Parathyroid adenoma (tissue), 2 donors: ENCODE data around the gene JAG2.

ENCODE experiments used
- H2AFZ ChIP-seq: fragments of 300-600 bp; sonication (generic); one replicate; pipeline ENCODE4 v1.7.0; 2017; ENCODE audit warnings: antibody characterized with exemption, mild to moderate bottlenecking
- H3K27ac ChIP-seq: fragments of 300-600 bp; sonication (generic); one replicate; pipeline ENCODE4 v1.7.0; 2017
- H3K27me3 ChIP-seq: fragments of 300-600 bp; sonication (generic); one replicate; pipeline ENCODE4 v1.7.0; 2017; ENCODE audit warnings: low read length; ENCODE audit not compliant: control insufficient read depth, insufficient read depth
- H3K36me3 ChIP-seq: fragments of 300-600 bp; sonication (generic); one replicate; pipeline ENCODE4 v1.7.0; 2017; ENCODE audit warnings: low read length; ENCODE audit not compliant: control insufficient read depth, insufficient read depth
- H3K4me1 ChIP-seq: fragments of 300-600 bp; sonication (generic); one replicate; pipeline ENCODE4 v1.7.0; 2017; ENCODE audit warnings: control low read depth
- H3K4me2 ChIP-seq: fragments of 300-600 bp; sonication (generic); one replicate; pipeline ENCODE4 v1.7.0; 2017; ENCODE audit warnings: low read length
- H3K4me3 ChIP-seq: fragments of 300-600 bp; sonication (generic); one replicate; pipeline ENCODE4 v1.7.0; 2017; ENCODE audit warnings: low read depth, low read length
- H3K79me2 ChIP-seq: fragments of 300-600 bp; sonication (generic); one replicate; pipeline ENCODE4 v1.7.0; 2017; ENCODE audit warnings: control low read depth
- H3K9ac ChIP-seq: fragments of 300-600 bp; sonication (generic); one replicate; pipeline ENCODE4 v1.7.0; 2017; ENCODE audit warnings: mild to moderate bottlenecking
- H3K9me3 ChIP-seq: fragments of 300-600 bp; sonication (generic); one replicate; pipeline ENCODE4 v1.7.0; 2017; ENCODE audit warnings: low read length; ENCODE audit not compliant: control insufficient read depth
- TF ChIP-seq, protein P1 (sequence below): fragments of 300-600 bp; sonication (generic); IDR thresholded peaks from one replicate; pipeline ENCODE4 v1.7.0; 2017; ENCODE audit warnings: antibody characterized with exemption, mild to moderate bottlenecking
- donor health status: primary hyperparathyroidism.

The JAG2 gene

DNA sequence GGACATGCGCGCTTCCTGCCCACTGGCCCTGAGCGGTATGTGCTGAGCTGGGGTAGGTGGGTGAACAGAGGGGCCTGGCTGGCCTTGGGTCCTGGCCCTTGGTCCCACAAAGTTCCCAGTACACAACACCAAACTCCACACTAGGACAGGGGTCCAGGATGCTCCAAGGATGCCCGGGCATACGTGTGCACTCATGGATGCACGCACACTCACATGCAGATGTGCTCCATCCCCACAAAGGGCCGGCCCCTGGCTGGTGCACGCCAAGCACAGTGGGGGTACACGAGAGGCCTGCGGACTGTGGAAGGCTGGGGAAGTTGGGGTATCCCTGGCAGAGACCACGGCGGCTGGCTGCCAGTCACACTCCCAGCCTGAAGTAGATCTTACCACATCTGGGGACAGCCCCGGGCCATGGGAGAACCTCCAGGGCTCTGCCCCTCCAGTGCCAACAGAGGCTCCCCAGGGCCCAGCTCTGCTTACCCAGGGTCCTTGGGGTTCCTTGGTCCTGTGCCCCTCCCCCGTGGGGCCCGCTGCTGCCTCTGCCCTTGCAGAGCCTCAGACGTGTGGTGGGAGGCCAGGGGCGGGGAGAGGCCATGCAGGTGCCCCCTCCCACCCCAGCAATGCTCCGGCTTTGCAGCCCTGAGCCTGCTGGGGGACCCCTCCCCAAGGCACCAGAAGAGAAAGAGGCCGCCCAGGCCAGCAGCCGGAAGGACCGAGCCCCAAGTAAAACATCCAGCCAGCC, 36.5 kb upstream of the JAG2 start:
- no peak overlapping the region for H3K9ac ChIP-seq
- peaks cover 29% of the 10 kb centered on the region for H3K4me1 ChIP-seq
- TF ChIP-seq, protein P1, sequence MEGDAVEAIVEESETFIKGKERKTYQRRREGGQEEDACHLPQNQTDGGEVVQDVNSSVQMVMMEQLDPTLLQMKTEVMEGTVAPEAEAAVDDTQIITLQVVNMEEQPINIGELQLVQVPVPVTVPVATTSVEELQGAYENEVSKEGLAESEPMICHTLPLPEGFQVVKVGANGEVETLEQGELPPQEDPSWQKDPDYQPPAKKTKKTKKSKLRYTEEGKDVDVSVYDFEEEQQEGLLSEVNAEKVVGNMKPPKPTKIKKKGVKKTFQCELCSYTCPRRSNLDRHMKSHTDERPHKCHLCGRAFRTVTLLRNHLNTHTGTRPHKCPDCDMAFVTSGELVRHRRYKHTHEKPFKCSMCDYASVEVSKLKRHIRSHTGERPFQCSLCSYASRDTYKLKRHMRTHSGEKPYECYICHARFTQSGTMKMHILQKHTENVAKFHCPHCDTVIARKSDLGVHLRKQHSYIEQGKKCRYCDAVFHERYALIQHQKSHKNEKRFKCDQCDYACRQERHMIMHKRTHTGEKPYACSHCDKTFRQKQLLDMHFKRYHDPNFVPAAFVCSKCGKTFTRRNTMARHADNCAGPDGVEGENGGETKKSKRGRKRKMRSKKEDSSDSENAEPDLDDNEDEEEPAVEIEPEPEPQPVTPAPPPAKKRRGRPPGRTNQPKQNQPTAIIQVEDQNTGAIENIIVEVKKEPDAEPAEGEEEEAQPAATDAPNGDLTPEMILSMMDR, result no peak
- H3K36me3 ChIP-seq, result no peaks in the 10 kb centered on the region
- H3K79me2 ChIP-seq, result no peaks in the 10 kb centered on the region
- H3K4me3 ChIP-seq, result no peak overlapping the region
- H2AFZ ChIP-seq, result no peak overlapping the region
- no peak overlapping the region for H3K27ac ChIP-seq
- H3K4me2 ChIP-seq, result peak overlapping the region; percentile 3
- H3K9me3 ChIP-seq, result no peaks in the 10 kb centered on the region
- H3K27me3 ChIP-seq, result no peaks in the 10 kb centered on the region

DNA sequence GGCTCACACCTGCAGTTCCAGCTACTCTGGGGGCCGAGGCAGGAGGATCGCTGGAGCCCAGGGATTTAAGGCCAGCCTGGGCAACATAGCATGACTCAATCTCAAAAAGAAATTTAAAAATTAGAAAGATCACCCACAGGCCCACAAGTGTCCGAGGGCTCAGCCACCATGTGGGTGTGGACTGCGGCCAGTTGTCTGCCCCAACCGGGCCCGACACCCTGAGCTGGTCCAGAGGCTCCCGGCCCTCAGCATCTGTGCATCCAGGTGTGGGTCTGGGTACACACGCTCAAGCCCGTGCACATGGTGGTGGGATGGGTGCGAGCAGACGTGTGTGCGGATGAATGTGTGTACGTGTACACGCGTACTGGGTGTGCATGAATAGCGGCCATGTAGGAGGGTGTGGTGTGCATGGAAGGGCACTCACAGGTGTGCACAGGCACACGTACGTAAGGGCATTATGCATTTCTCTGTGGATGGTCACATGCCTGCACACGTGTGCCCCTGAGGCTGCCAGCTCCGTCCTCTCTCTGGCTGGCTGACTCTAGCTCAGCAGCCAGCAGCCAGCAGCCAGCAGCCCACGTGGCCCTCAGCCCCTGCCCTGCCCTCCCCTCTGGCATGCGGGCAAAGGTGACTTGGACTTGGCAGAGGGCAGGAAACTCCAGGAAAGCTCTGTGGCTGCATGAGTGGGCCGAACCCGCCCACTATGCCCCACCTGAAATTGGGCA, 35.8 kb upstream of the JAG2 start:
- H3K27ac ChIP-seq, result no peak overlapping the region

DNA sequence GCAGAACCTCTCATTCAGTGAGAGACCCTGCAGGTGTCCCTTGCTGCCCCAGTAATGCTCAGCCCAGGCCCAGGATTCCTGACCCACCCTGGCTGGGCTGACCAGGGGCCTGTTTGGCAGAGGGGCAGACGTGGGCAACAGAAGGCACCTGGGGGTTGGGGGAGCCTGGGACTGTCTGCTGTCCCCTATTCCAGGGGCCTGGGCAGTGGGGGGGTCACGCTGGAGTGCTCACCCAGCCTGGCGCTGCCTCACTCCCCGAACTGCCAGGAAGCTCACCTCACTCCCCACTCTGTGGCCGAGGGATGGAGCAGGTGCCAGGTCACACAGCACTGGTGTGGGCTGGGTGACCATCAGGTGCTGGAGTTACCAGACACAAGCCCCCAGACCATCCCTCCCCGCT, 35.1 kb upstream of the JAG2 start:
- no peak overlapping the region for H3K4me3 ChIP-seq
- no peak overlapping the region for H3K9ac ChIP-seq
- no peaks in the 10 kb centered on the region for H3K9me3 ChIP-seq
- H3K79me2 ChIP-seq, result no peaks in the 10 kb centered on the region
- H3K27ac ChIP-seq, result no peak overlapping the region
- TF ChIP-seq, protein P1, result no peak
- no peak overlapping the region for H3K4me2 ChIP-seq
- no peak overlapping the region for H2AFZ ChIP-seq
- peaks cover 29% of the 10 kb centered on the region for H3K4me1 ChIP-seq
- H3K27me3 ChIP-seq, result no peaks in the 10 kb centered on the region
- no peaks in the 10 kb centered on the region for H3K36me3 ChIP-seq

More for the DNA sequence above, 35.8 kb upstream of the JAG2 start:
- H2AFZ ChIP-seq, result no peak overlapping the region
- no peak overlapping the region for H3K9ac ChIP-seq
- H3K4me1 ChIP-seq, result peaks cover 29% of the 10 kb centered on the region
- H3K4me3 ChIP-seq, result no peak overlapping the region
- no peaks in the 10 kb centered on the region for H3K36me3 ChIP-seq
- H3K27me3 ChIP-seq, result no peaks in the 10 kb centered on the region
- no peaks in the 10 kb centered on the region for H3K79me2 ChIP-seq
- TF ChIP-seq, protein P1, result no peak
- peak overlapping the region; percentile 44 for H3K4me2 ChIP-seq
- no peaks in the 10 kb centered on the region for H3K9me3 ChIP-seq

DNA sequence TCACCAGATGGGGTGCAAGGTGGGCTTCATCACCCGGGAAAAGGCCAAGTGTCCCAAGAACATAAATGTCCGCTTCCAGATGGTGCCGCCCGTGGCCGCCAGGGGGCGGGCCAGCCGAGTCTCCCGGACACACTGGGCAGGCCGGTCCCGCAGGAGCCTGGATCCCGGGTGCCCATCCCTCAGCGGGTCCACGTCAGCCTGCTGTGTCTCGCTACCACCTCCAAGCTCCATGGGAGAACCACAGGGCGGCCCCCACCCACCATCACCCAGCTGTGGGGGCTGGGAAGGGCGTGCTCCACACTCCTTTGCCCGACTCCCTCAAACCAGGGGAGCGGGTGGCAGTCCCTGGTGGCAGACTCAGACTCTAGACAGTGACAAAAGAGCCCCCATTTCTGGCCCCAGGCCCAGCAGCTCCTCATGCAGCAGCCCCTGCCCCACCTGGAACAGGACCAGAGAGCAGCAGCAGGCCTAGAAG, 34.5 kb upstream of the JAG2 start:
- H2AFZ ChIP-seq, result no peak overlapping the region
- no peak overlapping the region for H3K9ac ChIP-seq
- H3K27ac ChIP-seq, result no peak overlapping the region
- TF ChIP-seq, protein P1, result peak; percentile 97
- H3K36me3 ChIP-seq, result no peaks in the 10 kb centered on the region
- H3K9me3 ChIP-seq, result no peaks in the 10 kb centered on the region
- H3K4me1 ChIP-seq, result peaks cover 29% of the 10 kb centered on the region
- H3K79me2 ChIP-seq, result no peaks in the 10 kb centered on the region
- H3K27me3 ChIP-seq, result no peaks in the 10 kb centered on the region
- H3K4me2 ChIP-seq, result peak overlapping the region; percentile 26
- no peak overlapping the region for H3K4me3 ChIP-seq
